Stomach (tissue), 4 donors: ENCODE data around the gene ALDOC.

Experiments
- POLR2A ChIP-seq, 4 donors: fragments of 450-650 bp; IDR thresholded peaks; one replicate each; pipeline ENCODE4 v1.6.1; 2016; ENCODE audit warnings: antibody characterized with exemption in 4 of 4, control low read depth in 2 of 4, mild to moderate bottlenecking in 1 of 4, moderate library complexity in 1 of 4
- POLR2AphosphoS5 ChIP-seq, 3 donors: sonication (generic); formaldehyde crosslinking; IDR thresholded peaks; one replicate each; pipeline ENCODE4 v1.6.1; 2016; ENCODE audit warnings: antibody characterized with exemption in 3 of 3
- TF ChIP-seq, protein P1 (sequence below), 7 experiments: fragments of 450-650 bp in 4 of 7; fragments of 200-600 bp in 3 of 7; sonication (generic) in 3 of 7; IDR thresholded peaks; one replicate each; pipeline ENCODE4 v1.5.1; 2016 to 2019; ENCODE audit warnings: antibody characterized with exemption in 7 of 7, control low read depth in 2 of 7, mild to moderate bottlenecking in 1 of 7

GRCh38 chr17:28536532-28537218 lies 40.0 kb downstream of the ALDOC start:
- TF ChIP-seq, protein P1, sequence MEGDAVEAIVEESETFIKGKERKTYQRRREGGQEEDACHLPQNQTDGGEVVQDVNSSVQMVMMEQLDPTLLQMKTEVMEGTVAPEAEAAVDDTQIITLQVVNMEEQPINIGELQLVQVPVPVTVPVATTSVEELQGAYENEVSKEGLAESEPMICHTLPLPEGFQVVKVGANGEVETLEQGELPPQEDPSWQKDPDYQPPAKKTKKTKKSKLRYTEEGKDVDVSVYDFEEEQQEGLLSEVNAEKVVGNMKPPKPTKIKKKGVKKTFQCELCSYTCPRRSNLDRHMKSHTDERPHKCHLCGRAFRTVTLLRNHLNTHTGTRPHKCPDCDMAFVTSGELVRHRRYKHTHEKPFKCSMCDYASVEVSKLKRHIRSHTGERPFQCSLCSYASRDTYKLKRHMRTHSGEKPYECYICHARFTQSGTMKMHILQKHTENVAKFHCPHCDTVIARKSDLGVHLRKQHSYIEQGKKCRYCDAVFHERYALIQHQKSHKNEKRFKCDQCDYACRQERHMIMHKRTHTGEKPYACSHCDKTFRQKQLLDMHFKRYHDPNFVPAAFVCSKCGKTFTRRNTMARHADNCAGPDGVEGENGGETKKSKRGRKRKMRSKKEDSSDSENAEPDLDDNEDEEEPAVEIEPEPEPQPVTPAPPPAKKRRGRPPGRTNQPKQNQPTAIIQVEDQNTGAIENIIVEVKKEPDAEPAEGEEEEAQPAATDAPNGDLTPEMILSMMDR (IDR thresholded peaks at IDR 0.05), result no peak
- TF ChIP-seq POLR2A (IDR thresholded peaks at IDR 0.05) (no peak), POLR2AphosphoS5 (IDR thresholded peaks at IDR 0.05) (no peak)
